ENCODE measurements around the gene WDFY4.

WDFY4 gene

DNA sequence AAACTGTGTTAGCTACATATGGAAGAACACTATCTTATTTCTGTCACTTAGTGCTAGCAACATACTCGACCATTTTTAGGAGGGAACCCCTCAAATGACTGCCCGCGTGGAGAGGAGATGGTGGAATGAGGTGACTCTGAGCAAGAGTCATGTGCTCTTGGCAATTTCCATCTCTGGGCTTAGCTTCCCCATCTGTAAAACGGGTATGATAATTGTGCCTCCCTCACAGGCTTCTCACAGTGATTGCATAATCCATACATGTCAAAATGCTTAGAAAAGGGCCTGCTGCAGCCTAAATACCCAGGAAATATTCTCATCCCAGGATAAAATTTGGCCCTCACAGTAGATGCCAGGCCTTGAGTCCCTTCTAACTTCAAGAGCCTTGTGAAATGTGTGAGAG lies 86.6 kb downstream of the WDFY4 start:
- no peak for DNase-seq (ENCODE audit: low spot score)

DNA sequence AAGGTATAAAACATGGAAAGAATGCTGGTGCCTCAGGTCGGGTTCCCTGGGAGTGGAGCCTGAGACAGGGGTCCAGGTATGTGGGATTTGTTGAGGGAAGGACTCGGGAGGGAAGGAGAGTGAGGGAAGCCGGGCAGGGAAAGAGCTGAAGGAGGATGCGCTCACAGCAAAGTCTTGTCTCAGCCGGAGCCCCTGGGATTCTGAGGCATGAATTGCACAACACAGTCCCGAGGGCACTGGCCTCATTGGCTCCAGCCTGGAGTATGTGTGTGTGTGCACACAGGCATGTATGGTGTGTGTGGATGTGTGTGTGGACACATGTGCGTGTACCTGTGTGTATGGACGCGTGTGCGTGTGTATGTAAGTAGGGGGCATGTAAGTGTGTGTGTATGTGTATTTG lies 87.4 kb downstream of the WDFY4 start:
- DNase-seq (ENCODE audit: low spot score), result no peak

DNA sequence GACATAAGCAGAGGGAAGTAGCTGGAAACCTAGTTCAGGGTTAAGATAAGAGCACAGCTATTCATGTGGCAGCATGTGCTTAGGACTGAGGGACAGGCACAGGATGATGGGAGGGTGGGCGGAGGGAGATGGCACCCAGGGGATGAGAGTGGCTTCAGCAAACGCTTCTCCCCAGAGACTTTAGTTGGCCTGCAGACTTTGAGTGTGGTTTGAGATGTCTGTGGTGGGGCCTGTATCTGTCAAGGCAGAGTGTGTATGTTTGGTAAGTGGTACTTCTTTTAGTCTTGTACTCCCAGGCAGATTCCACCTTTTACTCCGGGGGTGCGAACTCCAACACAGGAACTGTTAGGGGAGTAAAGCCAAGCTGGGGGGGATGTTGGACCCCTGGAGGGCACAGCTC lies 88.9 kb downstream of the WDFY4 start:
- DNase-seq (ENCODE audit: low spot score), result no peak

DNA sequence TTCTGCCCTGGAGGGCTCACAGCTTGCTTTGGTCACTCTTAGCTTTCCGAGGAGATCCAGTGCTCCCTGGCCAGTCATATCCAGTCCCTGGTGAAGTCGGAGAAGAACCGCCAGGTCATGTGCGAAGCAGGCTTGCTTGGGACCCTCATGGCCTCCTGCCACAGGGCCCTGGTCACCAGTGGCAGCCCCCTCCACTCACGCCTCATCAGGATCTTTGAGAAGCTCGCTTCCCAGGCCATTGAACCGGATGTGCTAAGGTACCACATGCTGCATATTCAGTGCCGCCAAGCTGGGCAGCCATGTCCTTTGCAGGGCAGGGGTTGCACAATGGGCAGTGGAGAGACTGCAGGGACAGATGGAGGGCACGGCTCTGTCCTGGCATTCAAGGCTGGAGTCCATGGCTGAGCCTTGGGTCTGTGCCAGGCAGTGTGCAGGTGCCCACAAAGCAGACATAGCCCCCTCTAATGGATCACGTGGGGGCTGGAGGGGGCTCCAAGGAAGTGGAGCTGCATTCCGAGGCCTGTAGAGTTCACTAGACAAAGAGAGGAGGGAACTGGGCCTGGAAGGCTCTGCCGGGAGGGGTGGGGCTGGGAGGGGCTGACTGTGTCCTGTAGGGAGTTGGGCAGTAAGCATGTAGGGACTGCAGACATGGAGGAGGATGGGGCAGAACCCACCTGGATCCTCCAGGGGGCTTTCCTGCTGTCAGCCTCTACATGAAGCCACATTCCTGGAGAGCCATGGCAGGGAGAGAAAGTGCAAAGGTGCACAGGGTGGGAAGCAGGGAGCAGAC lies 89.9 kb downstream of the WDFY4 start:
- DNase-seq (ENCODE audit: low spot score), result no peak

DNA sequence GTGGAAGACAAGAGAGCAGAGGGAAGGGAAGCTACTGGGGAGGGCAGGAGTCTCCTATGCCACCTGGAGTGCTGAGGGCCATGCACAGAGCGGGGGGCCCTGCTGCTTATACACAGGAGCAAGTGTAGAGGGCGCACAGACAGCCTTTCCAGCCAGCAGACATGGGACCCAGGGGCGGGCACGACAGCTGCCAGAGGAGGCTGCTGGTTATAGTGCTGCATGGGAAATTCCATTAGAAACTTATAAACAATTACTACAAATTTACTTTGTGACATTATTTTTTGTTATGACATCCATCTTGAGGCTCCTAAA lies 90.5 kb downstream of the WDFY4 start:
- no peak for DNase-seq (ENCODE audit: low spot score)

DNA sequence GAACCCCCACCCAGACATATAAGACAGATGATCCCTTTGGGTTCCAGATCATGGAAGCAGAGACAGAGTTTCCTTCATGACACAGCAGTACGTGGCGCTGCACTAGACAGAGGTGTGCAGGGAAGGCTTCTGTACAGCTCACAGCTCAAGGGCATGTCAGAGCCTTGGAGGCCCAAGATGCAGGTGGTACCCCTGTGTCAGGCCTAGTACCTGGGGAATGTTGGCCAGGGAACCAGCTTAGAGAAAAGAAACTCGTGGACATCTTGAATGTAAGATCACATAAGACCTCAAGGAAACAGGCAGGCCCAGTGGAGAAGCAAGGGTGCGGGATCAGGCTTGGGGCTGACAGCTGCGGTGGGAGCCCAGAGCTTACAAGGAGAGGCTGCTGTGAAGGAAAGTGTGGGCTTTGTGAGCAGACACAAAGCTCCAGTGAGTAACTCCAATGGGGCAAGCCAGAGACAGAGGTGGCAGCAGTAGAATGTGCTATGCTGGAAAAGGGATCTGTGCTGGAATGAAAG lies 91.4 kb downstream of the WDFY4 start:
- no peak for DNase-seq (ENCODE audit: low spot score)

DNA sequence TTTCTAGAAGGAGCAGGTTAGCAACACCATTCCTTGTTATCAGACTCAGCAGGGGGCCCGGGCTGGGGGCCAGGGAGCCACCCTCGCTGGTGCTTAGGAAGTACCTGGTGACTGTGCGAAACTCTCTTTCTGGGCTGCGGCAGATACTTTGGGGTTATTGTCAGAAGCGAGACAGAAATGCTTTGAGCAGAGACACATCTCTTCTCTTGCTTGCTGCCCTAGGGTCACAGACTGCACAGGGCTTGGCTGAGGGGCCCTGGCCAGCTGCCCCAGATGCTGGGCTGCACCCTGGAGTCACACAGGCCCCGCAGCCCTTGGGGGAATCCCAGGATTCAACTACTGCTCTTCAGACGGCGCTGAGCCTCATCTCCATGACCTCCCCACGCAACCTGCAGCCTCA lies 91.9 kb downstream of the WDFY4 start:
- no peak for DNase-seq (ENCODE audit: low spot score)

DNA sequence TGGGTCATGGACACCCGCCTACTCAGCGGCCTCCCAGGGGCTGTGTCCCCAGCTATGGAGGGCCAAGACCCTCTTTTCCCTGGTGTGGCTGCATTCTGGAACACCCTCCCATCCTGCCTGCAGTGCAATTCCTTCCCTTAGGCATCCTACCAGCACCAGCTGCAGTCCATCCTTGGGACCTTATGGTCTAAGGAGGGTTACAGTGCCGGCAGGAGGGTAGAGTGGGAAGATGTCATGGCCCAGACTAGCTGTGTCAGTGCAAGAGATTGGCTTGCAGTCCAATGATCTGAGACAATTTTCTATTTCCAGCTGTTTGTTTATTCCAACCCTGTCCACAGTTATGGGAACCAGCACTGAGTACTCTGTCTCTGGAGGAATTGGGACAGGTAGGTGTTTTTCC lies 92.4 kb downstream of the WDFY4 start:
- no peak for DNase-seq (ENCODE audit: low spot score)

DNA sequence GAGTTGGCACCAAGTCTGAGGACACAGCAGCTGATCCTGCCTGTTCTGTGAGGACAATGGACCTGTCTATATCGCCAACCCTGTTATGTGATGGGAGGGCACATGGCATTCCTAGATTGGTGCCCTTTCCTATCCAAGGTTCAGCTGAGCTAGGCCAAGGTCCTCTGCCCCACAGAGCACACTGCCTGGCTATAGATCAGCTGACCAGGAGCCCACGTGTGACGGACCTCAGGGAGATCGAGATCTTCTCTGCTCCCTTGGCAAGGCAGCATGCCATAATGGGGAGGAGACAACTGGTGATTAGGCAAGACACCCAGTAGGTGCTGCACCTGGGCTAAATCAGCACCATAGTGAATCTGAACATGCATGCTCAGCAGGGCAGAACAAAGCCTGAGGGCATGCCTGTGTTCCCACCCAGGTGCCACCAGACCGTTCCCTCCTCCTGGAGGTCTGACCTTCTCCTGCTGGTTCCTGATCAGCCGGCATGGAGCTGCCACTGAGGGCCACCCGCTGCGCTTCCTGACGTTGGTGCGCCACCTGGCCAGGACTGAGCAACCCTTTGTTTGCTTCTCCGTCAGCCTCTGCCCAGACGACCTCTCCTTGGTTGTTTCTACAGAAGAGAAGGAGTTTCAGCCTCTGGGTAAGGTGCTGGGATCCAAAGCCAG lies 93.7 kb downstream of the WDFY4 start:
- DNase-seq (ENCODE audit: low spot score), result no peak

DNA sequence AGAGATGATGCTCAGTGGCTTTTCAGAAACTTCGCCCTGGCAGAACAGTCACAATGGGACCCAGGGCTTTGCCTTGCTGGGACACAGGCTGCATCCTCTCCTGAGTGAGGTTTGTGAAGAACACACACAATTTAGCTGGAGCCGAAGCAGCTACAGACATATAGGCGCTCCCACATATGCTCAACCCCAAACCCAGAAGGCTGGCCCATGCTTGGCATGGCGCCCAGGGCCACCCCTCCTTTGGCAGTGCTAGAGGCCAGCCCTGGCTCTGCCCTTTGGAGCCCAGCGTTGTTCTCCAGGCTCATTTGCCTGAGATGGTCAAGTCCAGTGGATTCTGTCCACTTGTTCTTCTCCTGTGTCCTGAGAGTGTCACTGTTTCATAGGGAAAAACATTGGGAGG lies 94.4 kb downstream of the WDFY4 start:
- no peak for DNase-seq (ENCODE audit: low spot score)

DNA sequence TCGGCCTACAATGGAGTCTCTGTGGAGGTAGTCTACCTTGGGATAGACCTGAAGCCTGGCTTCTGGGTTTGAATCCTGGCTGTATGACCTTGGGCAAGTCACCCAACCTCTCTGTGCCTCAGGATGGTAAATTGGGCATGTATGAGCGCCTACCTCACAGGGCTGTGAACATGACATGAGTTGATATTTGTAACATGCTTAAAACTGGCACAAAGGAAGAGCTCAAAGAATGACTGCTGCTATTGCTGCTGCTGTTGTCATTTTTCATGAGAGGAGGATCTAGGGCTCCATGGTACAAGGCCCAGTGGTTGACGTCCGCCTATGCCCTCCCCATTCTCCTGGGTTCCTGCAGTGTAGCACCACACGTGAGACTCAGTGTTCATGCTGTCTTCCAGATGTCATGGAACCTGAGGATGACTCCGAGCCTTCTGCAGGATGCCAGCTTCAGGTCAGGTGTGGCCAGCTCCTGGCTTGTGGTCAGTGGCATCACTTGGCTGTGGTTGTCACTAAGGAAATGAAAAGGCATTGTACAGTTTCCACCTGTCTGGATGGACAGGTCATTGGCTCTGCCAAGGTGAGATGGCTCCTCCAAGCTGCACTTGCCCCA lies 95.0 kb downstream of the WDFY4 start:
- no peak for DNase-seq (ENCODE audit: low spot score)

DNA sequence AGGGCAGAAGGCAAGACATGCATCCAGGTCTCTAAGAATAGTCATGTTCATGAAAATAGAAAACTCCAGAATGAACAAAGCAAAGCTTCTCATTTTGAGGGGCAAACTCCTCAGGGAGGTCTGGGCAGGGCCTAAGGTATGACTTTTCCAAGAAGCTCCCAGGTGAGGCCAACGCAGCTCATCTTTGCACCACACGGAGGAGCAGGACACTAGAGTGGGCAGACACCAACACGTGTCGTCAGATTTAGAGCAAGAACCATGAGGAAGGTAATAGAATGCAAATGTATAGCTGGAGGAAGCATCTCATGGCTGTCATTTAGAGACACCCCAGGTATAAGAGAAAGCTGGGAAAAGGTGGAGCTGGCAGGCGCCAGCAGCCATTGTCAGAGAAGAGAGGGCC lies 95.7 kb downstream of the WDFY4 start:
- DNase-seq (ENCODE audit: low spot score), result no peak

DNA sequence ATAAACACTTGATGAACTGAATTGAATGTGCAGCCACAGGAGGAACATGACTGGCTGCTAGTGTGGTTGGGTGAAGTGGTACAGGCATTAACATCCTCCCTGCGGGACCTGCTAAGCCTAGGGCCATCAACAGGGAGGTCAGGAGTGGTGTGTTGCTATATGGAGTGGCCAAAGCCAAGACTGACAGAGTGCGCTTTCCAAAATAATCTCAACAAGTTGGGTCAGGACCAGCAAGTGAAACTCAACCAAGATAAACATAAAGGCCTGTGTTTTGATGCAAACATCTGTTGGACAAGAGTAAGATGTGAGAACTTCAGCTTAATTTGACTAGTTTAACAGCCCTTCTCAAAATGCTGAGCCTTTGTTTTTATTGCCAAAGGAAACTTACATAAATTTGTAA lies 97.7 kb downstream of the WDFY4 start:
- no peak for DNase-seq (ENCODE audit: low spot score)

DNA sequence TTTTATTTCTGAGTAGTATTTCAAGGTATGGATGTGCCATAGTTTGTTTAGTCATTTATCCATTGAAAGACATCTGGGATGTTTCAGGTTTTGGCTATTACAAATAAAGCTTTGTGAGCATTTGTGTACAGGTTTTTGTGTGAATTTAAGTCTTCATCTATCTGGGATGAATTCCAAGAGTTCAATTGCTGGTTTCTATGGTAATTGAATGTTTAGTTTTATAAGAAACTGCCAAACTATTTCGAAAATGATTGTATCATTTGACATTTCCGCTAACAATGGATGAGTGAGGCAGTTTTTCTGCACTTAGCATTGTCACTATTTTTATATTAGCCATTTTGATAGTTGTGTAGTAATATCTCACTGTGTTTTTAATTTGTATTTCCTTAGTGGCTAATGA lies 99.4 kb downstream of the WDFY4 start:
- DNase-seq (ENCODE audit: low spot score), result no peak

DNA sequence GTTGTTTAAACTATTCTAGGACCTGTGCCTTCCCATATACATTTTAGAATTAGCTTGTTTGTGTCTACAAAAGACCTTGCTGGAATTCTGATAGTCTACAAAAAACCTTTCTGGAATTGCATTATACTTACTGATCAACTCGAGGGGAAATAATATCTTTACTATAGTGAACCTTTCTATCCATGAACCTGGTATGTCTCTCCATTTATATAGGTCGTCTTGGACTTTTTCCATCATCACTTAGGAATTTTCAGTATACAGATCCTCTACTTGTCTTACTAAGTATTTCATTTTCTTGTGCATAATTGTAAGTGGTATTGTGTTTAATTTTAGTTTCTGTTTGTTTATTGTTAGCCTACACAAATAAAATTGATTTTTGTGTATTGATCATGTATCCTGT lies 101.1 kb downstream of the WDFY4 start:
- DNase-seq (ENCODE audit: low spot score), result no peak

DNA sequence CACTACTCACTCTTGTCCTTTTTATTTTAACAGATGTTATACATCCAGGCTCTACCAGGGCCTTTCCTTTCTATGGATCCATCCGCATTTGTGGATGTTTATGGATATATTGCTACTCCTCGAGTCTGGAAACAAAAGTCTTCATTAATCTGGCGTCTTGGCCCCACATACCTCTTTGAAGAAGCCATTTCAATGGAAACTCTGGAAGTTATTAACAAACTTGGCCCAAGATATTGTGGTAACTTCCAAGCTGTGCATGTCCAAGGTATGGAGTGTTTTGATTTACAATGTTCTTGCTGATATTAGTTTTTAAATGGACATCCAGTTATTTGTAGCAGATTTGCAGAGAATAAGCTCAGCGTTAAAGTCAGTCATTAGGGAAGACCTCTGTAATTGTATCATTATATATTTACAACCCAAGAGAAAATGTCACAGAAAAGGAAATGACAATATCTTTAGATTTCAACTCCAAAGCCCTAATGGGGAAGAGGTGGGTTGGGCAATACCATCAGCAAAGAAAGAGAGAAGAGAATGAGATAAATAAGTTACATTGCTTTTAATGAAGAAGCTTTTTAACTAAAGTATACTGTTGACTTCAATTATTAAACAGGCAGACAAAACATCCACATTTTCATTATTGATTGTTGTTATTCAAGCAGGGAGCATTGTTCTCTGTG lies 102.1 kb downstream of the WDFY4 start:
- no peak for DNase-seq (ENCODE audit: low spot score)

DNA sequence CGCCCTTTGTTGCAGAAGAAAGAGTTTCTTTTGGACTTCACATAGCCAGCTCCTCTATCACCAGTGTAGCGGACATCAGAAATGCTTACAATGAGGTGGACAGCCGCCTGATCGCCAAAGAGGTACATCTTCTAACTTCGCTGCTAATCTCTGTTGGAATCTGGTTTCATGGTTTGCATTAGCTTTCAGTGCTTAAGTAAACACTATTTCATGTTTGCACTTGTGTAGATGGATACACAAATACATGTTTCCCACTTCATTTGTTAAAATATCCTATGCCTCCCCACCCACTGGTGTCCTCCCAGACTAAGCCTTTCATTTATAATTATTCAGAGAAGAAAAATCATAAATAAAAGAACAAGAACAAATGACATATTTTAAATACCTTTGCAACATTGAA lies 103.9 kb downstream of the WDFY4 start:
- DNase-seq (ENCODE audit: low spot score), result no peak

DNA sequence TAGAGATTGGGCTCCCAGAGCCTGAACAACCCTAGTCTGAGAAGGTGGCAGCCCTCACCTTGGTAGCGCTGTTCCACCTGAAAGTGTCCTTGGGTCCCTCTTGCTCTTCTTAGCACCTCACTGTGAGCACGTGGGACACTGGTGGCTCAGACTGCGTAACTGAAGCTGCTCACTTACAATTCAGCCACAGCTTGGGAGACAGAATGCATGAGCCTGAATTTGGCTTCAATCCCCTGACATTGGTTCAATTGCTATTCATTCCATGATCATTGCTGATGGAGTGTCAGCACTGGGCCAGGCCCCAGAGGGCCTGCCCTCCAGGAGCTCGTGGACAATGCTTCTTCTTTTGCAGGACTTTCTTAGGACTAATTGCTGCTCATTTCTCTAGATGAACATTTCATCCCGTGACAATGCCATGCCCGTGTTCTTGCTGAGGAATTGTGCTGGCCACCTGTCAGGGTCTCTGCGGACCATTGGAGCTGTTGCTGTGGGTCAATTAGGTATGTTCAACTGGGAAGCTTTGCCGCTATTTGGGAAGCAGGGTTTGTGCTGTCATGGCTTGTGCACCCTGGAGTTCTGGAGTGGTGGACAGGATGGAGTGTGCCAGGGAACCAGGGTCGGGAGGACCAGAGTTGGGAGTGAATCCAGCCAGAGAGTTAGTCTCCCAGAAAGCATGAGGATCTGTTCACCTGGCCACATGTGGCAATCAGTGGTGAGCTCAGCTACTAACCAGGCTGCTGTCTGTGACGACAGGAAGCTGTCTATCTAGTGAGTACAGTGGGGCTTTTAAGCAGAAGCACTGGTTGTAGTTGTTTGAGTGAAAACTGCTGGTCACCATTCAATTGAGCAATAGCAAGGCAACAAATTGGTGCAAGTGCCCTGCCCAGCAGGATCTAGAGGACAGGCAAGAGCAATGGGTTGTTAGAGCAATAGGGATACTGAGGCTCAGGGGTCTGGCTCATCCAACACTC lies 105.1 kb downstream of the WDFY4 start:
- no peak for DNase-seq (ENCODE audit: low spot score)

DNA sequence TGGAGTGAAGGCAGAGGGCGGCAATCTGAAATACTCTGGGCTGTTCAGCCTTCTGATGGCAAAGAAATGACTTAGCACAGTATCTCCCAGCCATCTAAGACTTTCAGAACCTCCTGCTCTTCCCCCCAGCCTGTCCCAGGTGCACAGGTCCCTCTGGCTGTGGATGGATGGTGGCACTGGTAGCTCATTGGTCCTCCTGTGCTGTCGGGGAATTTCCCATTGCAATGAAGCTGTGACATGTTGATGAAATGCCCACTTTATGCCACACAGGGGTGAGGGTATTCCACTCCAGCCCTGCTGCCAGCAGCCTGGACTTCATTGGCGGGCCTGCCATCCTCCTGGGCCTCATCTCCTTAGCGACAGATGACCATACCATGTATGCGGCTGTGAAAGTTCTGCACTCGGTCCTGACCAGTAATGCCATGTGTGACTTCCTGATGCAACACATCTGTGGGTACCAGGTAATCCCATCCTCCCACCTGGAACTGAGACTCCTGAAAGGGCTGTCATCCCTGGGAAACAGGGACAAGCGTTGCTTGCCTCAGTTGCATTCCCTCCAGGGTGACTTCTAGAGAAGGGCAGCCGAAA lies 105.9 kb downstream of the WDFY4 start:
- no peak for DNase-seq (ENCODE audit: low spot score)

DNA sequence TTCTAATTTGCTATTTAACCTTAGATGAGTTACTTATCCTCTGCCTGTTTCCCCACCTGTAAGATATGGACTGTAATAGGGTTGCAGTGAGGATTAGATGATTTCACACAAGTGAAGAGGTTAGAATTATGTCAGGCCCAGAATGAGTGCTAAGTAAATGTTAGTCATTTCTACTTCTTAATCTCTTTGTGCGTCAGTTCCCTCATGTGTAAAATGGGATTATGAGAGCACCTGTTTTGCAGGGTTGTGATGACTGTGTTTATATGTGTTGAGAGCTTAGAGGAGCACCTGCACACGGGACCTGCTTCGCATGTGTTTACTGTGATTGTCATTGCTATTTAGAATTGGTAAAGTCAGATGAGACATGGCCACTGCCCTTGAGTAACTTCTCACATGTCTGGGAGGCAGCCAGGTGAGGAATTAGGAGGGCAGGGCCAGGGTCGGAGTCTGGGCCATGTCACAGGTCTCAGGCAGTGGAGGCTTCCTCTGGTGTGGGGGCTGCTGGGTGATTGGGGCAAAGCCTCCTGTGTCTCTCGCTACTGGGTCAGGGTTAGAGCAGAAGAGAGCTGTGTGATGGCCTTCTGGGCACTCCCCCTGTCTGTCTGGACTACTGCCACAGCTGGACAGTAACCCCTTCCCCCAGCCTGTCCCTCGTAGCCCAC lies 106.7 kb downstream of the WDFY4 start:
- no peak for DNase-seq (ENCODE audit: low spot score)

DNA sequence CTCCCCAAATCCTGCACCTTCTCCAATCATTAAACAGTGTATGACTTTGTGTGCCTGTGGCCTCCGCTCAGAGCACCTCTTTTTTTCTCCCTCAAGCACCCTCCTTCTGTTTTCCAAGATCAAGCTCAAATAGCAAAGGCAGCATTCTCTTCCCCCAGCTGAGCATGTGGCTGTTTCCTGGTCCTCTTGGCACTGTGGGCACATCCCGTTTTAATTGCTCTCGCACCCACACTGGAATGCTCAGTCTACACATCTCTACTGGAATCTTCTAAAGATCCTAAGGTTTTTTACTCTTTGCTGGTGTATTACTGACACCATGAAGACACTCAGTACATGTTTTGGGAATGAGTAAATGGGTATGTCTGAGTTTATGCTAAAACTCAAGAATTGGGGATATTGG lies 107.4 kb downstream of the WDFY4 start:
- no peak for DNase-seq (ENCODE audit: low spot score)

Data from hematopoietic multipotent progenitor cell treated with erythropoietin and hydrocortisone succinate and interleukin-3 and kit ligand, for 15 days (in vitro differentiated cells).